ENCODE data around the gene CCSER1. TPM values are rescaled to one million over a fixed set of nuclear protein-coding genes. Genes with fewer than 3 reads are reported as not detected.
"Not testable (repeated sequence)": the region's sequence is repeated elsewhere in the genome, so short reads cannot be mapped to it uniquely, and the experiment has no call there.

The CCSER1 gene
- total and polyA plus RNA-seq, 7 donors = 0.06 to 2.5 (median 0.30) TPM

- H3K27me3 ChIP-seq (ENCODE audit: insufficient read depth in 3 of 3, low read length in 2 of 3) = no peaks in the 10 kb centered on the region
- H3K36me3 ChIP-seq (ENCODE audit: insufficient read depth in 1 of 2, low read depth in 1 of 2) = no peaks in the 10 kb centered on the region
- no peak overlapping the region for H3K4me3 ChIP-seq
- no peak for TF ChIP-seq CTCF (IDR thresholded peaks at IDR 0.05)
- H3K9me3 ChIP-seq = no peaks in the 10 kb centered on the region
- intact Hi-C loops (cut with DNase I) = no loop called here
- ATAC-seq = no peak
- H3K27ac ChIP-seq = no peak overlapping the region
- no peak for DNase-seq
- WGBS, 3 donors = 63 to 77% (median 75%) methylated on average over 1 of the region's 1 CpG
- no peaks in the 10 kb centered on the region for H3K4me1 ChIP-seq
Observed at GRCh38 chr4:91340822-91341221, 1213.6 kb downstream of the CCSER1 start.

DNA sequence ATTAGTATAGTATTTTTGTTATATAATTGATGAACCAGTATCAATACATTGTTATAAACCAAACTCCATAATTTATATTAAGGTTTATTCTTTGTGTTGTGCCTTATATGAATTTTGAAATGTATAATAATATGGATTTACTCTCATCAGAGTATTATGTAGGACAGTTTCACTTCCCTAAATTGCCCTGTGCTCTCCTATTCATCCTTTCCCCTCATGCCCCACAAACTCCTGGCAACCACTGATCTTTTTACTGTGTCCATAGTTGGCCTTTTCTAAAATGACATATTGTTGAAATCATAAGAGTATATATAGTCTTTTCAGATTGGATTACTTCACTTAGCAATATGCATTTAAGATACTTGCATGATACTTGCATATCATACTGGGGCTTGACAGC is 1218.4 kb downstream of the CCSER1 start:
- Histone ChIP-seq H3K9me3 (no peaks in the 10 kb centered on the region), H3K27me3 (ENCODE audit: insufficient read depth in 3 of 3, low read length in 2 of 3) (no peaks in the 10 kb centered on the region), H3K27ac (no peak overlapping the region), H3K4me3 (no peak overlapping the region), H3K36me3 (ENCODE audit: insufficient read depth in 1 of 2, low read depth in 1 of 2) (no peaks in the 10 kb centered on the region), H3K4me1 (no peaks in the 10 kb centered on the region)
- DNase-seq (no peak), ATAC-seq (no peak)
- TF ChIP-seq CTCF (IDR thresholded peaks at IDR 0.05) = no peak
- intact Hi-C loops (cut with DNase I) = no loop called here

DNA sequence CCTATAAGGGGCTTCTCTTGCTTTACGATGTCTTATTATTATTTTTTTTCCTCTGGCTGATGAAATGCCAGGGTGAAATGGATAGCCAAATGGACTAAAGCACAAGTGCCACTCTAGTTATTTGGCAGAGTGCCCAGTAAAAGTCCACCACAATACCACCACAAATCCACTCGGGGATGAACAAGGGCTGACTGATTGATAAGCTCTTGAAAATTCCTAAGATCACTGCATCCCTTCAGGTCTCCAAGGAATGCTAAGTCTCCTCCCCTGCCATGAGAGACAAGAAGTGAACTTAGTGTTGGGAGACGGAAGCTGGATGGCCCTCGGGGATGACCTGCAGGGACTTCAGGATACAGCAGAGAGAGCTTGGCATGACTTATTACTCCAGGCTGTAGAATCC is 1229.3 kb downstream of the CCSER1 start:
- intact Hi-C loops (cut with DNase I); H3K27ac ChIP-seq; H3K4me1 ChIP-seq; H3K4me3 ChIP-seq; H3K9me3 ChIP-seq; ATAC-seq; H3K36me3 ChIP-seq (ENCODE audit: insufficient read depth in 1 of 2, low read depth in 1 of 2); H3K27me3 ChIP-seq (ENCODE audit: insufficient read depth in 3 of 3, low read length in 2 of 3); DNase-seq: not testable (repeated sequence)
- 63 to 80% (median 67%) methylated on average over 4 of the region's 4 CpGs for WGBS, 3 donors

DNA sequence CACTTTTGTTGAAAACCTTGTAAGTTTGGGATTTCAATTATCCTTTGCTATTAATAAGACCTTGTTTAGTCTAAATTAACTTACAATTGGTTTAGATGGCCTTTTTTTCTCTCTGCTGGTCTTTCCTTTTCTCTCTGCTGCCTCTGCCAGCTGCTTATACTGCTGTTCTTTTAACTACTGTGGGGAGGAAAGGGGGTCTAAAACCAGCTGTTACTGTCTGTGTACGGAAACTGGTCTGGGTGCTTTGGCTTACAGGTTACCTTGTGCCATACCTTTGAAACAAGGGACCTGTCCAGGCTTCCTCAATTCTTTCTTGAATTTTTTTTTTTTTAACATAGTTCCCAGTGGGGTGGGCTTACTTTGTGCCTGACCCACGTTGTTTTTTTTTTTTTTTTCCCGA is 1230.8 kb downstream of the CCSER1 start:
- ATAC-seq; H3K27me3 ChIP-seq (ENCODE audit: insufficient read depth in 3 of 3, low read length in 2 of 3); intact Hi-C loops (cut with DNase I); H3K4me1 ChIP-seq; H3K36me3 ChIP-seq (ENCODE audit: insufficient read depth in 1 of 2, low read depth in 1 of 2); H3K4me3 ChIP-seq; H3K27ac ChIP-seq; DNase-seq; H3K9me3 ChIP-seq: not testable (repeated sequence)
- WGBS, 3 donors = 52 to 68% (median 53%) methylated on average over 3 of the region's 3 CpGs

DNA sequence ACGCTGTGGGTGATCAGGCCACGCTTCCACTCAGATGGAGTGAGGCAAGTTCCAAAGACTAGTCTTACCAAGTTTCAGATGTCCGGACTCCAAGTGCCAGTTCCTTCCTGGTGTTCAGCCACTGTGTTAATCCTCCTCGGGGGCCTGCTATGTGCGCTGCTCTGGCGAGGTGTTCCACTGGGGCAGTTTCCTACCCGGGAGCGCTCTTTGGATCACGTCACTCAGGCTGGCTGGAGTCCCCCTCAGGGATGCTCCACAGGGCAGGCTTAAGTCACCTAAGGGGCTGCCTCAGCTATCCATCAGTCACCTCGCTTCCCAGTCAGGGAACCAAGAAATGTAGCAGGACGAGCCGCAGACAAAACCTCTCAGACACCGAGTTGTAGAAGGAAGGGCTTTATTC is 1231.4 kb downstream of the CCSER1 start:
- H3K27ac ChIP-seq; H3K4me3 ChIP-seq; intact Hi-C loops (cut with DNase I); H3K4me1 ChIP-seq; DNase-seq; H3K27me3 ChIP-seq (ENCODE audit: insufficient read depth in 3 of 3, low read length in 2 of 3); ATAC-seq; H3K36me3 ChIP-seq (ENCODE audit: insufficient read depth in 1 of 2, low read depth in 1 of 2); H3K9me3 ChIP-seq: not testable (repeated sequence)
- WGBS, 3 donors = 78 to 90% (median 79%) methylated on average over 13 of the region's 13 CpGs

GRCh38 chr4:91359041-91360031 is 1232.1 kb downstream of the CCSER1 start:
- Histone ChIP-seq H3K27ac (no peak overlapping the region), H3K4me1 (no peaks in the 10 kb centered on the region), H3K27me3 (ENCODE audit: insufficient read depth in 3 of 3, low read length in 2 of 3) (no peaks in the 10 kb centered on the region), H3K4me3 (no peak overlapping the region), H3K36me3 (ENCODE audit: insufficient read depth in 1 of 2, low read depth in 1 of 2) (no peaks in the 10 kb centered on the region), H3K9me3 (no peaks in the 10 kb centered on the region)
- intact Hi-C loops (cut with DNase I) = no loop called here
- ATAC-seq (no peak), DNase-seq (no peak)
- TF ChIP-seq CTCF (IDR thresholded peaks at IDR 0.05) = no peak
- WGBS, 3 donors = 70 to 87% (median 74%) methylated on average over 8 of the region's 8 CpGs
